GM19452 (cell line): ENCODE measurements around the gene PLA2G4E.

Experiments used
- ATAC-seq: cut with Tn5 transposase; IDR thresholded peaks from one replicate; pipeline ENCODE4 v1.9.1; 2021; ENCODE audit not compliant: unreplicated experiment

Gene PLA2G4E

DNA sequence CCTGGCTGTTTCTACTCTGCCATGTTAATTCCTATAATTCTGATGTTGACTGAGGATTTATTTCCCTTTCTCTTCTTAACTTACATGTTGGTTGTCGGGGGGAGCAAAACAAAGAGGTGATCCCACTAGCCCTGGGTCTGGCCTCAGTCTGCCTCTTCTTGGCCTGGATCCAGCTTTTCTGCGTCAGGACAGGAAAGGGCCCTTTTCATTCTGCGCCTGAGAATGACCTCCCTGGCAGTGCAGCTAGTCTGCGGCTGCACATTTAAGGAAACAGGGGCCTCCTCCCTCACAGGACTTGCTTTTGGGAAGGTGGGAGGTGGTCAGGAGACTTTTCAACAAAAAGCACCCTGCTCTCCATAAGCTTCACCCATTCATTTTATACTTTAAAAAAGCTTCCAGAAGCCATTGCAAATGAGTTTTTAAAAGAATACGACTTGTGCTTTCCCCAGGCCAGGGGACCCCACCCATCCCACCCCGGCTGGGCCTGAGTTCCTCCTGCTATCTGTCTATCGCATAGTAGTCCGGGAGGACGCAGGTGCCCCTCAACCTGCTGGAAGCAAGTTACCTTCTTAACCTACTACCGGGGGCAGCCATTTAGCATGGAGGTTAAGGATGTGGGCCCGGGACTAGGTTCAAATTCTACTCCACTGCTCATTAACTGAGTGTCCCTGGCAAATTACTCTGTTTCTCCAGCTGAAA, 27.2 kb downstream of the PLA2G4E start:
- ATAC-seq = no peak

GRCh38 chr15:41992803-41993190, 28.0 kb downstream of the PLA2G4E start:
- no peak for ATAC-seq

GRCh38 chr15:41992151-41992802, 28.6 kb downstream of the PLA2G4E start:
- ATAC-seq = no peak

- ATAC-seq = no peak
Observed at GRCh38 chr15:41990691-41991090, 30.2 kb downstream of the PLA2G4E start.

- no peak for ATAC-seq
Observed at GRCh38 chr15:41990243-41990605, 30.6 kb downstream of the PLA2G4E start.

- ATAC-seq = no peak
Observed at GRCh38 chr15:41989573-41990242, 31.1 kb downstream of the PLA2G4E start.

- no peak for ATAC-seq
Observed at GRCh38 chr15:41988896-41989572, 31.8 kb downstream of the PLA2G4E start.

- no peak for ATAC-seq
Observed at GRCh38 chr15:41987925-41988275, 32.9 kb downstream of the PLA2G4E start.

GRCh38 chr15:41987246-41987924, 33.5 kb downstream of the PLA2G4E start:
- ATAC-seq = no peak

DNA sequence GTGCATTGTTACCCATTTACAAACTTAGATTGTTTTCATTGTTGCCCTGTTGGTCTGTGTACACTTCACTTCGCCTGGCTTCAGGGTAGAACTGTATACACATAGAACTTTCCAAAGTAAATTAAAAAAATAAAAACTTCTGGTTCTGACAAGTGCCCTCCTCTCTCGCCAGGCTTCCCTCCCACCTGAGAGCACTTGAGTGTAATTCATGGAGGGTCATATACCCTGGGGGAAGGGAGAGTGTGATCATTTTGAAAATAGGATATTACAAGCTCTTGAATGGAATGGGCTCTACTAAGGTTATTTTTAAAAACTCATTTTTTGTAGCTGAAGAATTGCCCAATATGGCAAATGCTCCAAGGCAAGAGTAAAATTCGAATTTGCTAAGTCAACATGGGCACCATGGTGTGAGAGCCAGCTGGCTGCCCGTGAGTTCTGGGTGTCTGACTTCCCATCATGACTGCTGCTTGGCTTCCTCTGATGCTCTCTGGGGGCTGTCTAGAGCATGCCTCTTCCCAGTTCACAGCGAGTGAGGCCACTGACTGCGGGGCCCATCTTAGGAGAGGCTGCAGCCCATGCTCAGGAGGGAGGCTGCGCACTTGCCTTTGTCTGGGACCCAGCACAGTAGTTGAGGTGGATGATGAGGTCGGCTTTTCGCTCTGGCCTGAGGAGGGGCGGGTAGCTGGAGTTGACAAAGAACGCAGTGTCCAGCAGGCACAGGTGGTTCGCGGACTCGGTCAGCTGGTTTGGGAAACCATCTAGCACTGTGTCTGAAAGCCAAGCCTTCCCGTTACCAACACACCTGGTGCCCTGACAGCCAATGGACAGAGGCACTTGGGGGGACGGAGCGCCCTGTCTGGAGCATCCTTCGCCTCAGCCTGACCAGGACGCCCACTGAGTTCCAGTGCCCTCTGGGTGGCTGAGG, 35.3 kb downstream of the PLA2G4E start:
- ATAC-seq = no peak

- no peak for ATAC-seq
Observed at GRCh38 chr15:41984622-41985021, 36.2 kb downstream of the PLA2G4E start.

DNA sequence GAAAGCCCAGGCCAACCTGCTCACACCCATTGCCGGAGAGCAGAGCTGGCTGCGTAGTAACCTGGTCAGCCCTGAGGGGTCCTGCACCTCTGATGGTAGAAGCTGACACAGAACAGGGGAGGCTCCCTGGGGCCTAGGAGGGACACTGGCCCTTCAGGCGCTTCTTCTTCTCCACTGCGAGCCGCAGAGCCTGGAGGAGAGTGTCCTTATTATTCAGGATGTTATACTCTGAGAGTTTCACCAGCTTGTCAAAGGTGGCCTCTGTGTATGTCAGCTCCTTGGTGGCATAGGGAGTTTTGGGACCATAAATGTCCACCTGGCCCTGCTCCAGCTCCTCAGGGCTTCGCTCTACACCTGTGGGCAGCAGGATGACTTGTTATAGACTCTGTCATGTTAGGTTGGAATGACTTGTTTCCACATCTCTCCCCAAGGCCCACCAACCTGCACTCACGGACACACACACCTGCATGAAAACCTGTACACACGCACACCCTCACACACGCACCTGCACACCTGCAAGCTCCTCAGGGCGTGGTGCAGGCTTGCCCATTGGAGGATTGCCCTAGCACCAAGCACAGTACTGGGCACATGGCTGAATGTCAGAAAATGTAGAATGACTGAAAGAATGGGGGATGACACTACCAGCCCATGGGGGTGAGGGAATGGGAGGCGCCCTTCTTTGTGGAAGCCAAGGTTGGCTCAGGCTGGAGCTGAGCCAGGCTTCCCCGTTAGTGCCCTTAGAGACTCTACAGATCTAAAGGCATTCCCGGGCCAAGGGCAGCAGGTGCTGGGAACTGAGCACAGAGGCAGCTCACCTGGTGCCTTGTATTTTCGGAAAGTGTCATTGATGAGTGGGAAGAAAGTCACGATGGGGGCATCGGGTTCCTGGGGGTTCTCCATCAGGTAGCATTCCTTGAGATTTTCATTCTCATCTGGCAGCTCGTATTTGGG, 36.9 kb downstream of the PLA2G4E start:
- ATAC-seq = no peak

DNA sequence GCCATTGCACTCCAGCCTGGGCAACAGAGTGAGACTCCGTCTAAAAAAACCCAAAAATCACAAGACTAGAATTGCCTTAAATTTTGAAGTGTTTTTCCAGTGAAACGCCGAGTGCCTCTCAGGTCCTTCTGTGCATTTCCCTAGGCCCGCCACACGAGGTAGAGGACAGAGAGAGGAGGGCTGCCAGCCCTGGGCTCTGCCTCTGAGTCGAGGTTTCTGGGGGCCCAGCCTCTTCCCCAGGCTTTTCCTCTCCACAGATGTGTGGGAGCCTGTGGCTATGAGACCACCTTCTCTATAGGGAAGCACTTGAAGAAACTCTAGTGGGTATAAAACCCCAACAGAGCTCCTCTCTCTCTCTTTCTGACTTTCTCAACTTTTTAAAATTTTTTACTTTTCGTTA, 37.6 kb downstream of the PLA2G4E start:
- ATAC-seq = no peak

DNA sequence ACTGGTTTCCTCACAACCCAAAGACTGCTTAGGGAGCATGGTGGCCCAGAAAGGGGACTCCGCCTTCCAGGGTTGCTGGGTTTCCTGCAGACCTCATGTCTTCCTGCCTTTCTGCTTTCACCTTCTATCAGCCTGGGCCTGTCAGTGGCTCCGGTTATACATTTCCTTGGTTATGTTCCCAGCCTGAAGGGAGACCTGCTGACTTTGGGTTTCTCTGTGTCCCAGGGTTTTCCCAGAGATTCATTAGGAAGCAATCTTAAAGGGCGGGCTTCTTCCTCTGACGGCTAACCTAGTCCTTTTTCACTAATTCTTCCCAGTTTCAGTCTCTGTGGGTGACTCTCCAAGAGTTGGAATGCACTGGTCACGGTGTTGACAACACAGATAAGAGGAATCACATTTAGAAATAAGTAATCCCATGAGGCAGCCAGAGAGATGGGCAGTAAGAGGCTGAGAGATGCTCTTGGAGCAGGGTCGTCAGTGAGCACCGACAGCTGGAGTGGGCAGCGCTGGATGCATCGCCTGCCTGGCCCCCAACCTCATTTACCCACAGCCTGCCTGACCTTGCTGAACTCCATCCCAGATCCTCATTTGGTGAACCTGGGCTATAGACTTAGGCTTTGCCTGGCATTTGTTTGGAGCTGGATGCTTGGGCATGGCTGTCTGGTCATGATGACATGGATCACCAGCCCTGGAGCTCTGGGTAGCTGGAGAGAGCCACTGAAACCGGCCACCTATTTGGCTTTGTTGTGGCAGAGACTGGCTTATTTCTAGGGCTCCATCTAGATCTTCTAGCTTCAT, 38.5 kb downstream of the PLA2G4E start:
- no peak for ATAC-seq

DNA sequence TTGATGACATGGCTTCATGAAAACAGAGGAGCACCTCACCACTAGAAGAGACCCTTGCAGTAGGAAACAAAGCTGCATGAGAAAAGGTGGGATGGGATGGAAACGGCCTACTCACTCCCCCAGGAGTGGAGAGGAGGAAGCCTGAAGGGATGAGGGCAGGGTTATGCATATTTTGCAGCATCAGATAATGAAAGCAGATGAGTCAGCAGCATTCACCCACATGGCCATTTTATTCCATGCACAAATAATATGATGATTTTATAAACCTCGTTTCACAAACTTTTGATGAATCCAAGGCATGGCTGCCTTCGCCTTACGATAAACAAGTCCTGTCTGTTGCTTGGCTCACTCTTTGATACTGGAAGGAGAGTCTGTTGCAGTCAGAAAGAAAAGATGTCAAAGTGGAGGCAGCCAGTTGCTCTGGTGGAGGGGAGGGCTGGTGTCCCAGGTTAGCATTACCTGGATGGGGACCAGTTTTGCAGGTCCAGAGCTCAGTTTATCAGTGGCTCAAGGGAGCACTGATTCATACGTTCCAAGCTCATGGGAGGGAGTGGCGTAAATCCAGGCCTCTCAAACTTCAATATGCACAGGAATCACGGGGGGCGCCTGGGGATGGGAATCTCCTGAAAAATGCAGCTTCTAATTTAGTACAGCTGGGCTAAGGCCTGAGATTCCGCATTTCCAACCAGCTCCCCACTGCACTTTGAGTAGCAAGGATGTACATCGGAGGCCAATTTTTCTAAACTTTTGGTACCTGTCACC, 39.3 kb downstream of the PLA2G4E start:
- ATAC-seq = no peak

- ATAC-seq = no peak
Observed at GRCh38 chr15:41980654-41981323, 40.1 kb downstream of the PLA2G4E start.
